ENCODE data around the gene RAB1B.

RAB1B gene

GRCh38 chr11:66232769-66233168 lies 35.7 kb upstream of the RAB1B start:
- Histone ChIP-seq H3K79me2 (ENCODE audit: insufficient read depth, low read length) (no peaks in the 10 kb centered on the region), H3K27me3 (ENCODE audit: insufficient read depth, low read length, poor library complexity, severe bottlenecking) (no peaks in the 10 kb centered on the region), H3K4me1 (ENCODE audit: insufficient read depth, low read length, poor library complexity, severe bottlenecking) (no peaks in the 10 kb centered on the region), H3K9ac (ENCODE audit: low read depth, low read length, poor library complexity, severe bottlenecking) (no peak overlapping the region), H3K4me3 (ENCODE audit: low read length, poor library complexity, severe bottlenecking) (no peak overlapping the region), H3K36me3 (ENCODE audit: insufficient read depth, low read length) (no peaks in the 10 kb centered on the region), H2AFZ (ENCODE audit: low read length) (no peak overlapping the region), H3F3A (ENCODE audit: low read depth) (no peaks in the 10 kb centered on the region), H4K20me1 (ENCODE audit: insufficient read depth, low read length, poor library complexity, severe bottlenecking) (no peaks in the 10 kb centered on the region), H3K4me2 (ENCODE audit: low read depth, low read length, poor library complexity, severe bottlenecking) (no peak overlapping the region), H3K9me2 (replicated peaks; ENCODE audit: low read depth, low read length) (no peaks in the 10 kb centered on the region), H3K9me3 (ENCODE audit: insufficient read depth, low read depth, low read length) (no peaks in the 10 kb centered on the region)
- TF ChIP-seq CTCF (conservative IDR thresholded peaks at IDR 0.05; ENCODE audit: low read length) (no peak), EZH2phosphoT487 (IDR thresholded peaks at IDR 0.05; ENCODE audit: borderline replicate concordance) (no peak)

GRCh38 chr11:66233301-66233700 lies 35.1 kb upstream of the RAB1B start:
- H3K9me3 ChIP-seq (ENCODE audit: insufficient read depth, low read depth, low read length): no peaks in the 10 kb centered on the region
- TF ChIP-seq CTCF (conservative IDR thresholded peaks at IDR 0.05; ENCODE audit: low read length) (no peak), EZH2phosphoT487 (IDR thresholded peaks at IDR 0.05; ENCODE audit: borderline replicate concordance) (no peak)
- no peaks in the 10 kb centered on the region for H4K20me1 ChIP-seq (ENCODE audit: insufficient read depth, low read length, poor library complexity, severe bottlenecking)
- H3K4me1 ChIP-seq (ENCODE audit: insufficient read depth, low read length, poor library complexity, severe bottlenecking): no peaks in the 10 kb centered on the region
- H3K36me3 ChIP-seq (ENCODE audit: insufficient read depth, low read length): no peaks in the 10 kb centered on the region
- no peaks in the 10 kb centered on the region for H3F3A ChIP-seq (ENCODE audit: low read depth)
- no peak overlapping the region for H3K4me2 ChIP-seq (ENCODE audit: low read depth, low read length, poor library complexity, severe bottlenecking)
- H3K4me3 ChIP-seq (ENCODE audit: low read length, poor library complexity, severe bottlenecking): no peak overlapping the region
- no peak overlapping the region for H3K9ac ChIP-seq (ENCODE audit: low read depth, low read length, poor library complexity, severe bottlenecking)
- H3K9me2 ChIP-seq (replicated peaks; ENCODE audit: low read depth, low read length): no peaks in the 10 kb centered on the region
- no peak overlapping the region for H2AFZ ChIP-seq (ENCODE audit: low read length)
- no peaks in the 10 kb centered on the region for H3K79me2 ChIP-seq (ENCODE audit: insufficient read depth, low read length)
- H3K27me3 ChIP-seq (ENCODE audit: insufficient read depth, low read length, poor library complexity, severe bottlenecking): no peaks in the 10 kb centered on the region

- no peak for TF ChIP-seq CTCF (conservative IDR thresholded peaks at IDR 0.05; ENCODE audit: low read length)
- no peak for TF ChIP-seq EZH2phosphoT487 (IDR thresholded peaks at IDR 0.05; ENCODE audit: borderline replicate concordance)
- Histone ChIP-seq H3K9me2 (replicated peaks; ENCODE audit: low read depth, low read length) (no peaks in the 10 kb centered on the region), H3K4me1 (ENCODE audit: insufficient read depth, low read length, poor library complexity, severe bottlenecking) (no peaks in the 10 kb centered on the region), H3K27me3 (ENCODE audit: insufficient read depth, low read length, poor library complexity, severe bottlenecking) (no peaks in the 10 kb centered on the region), H3K4me2 (ENCODE audit: low read depth, low read length, poor library complexity, severe bottlenecking) (no peak overlapping the region), H2AFZ (ENCODE audit: low read length) (no peak overlapping the region), H4K20me1 (ENCODE audit: insufficient read depth, low read length, poor library complexity, severe bottlenecking) (no peaks in the 10 kb centered on the region), H3K79me2 (ENCODE audit: insufficient read depth, low read length) (no peaks in the 10 kb centered on the region), H3K4me3 (ENCODE audit: low read length, poor library complexity, severe bottlenecking) (no peak overlapping the region), H3K36me3 (ENCODE audit: insufficient read depth, low read length) (no peaks in the 10 kb centered on the region), H3F3A (ENCODE audit: low read depth) (no peaks in the 10 kb centered on the region), H3K9me3 (ENCODE audit: insufficient read depth, low read depth, low read length) (no peaks in the 10 kb centered on the region), H3K9ac (ENCODE audit: low read depth, low read length, poor library complexity, severe bottlenecking) (no peak overlapping the region)
Observed at GRCh38 chr11:66235141-66235540, 33.3 kb upstream of the RAB1B start.

Data from Loucy (cell line).